GM19043 (cell line): ENCODE data around the gene MAP3K6.
"Not testable (repeated sequence)": the region's sequence is repeated elsewhere in the genome, so short reads cannot be mapped to it uniquely, and the experiment has no call there.

Source experiments
- ATAC-seq: cut with Tn5 transposase; IDR thresholded peaks from one replicate; pipeline ENCODE4 v1.9.1; 2021; ENCODE audit warnings: low read depth; ENCODE audit not compliant: unreplicated experiment

The MAP3K6 gene, protein sequence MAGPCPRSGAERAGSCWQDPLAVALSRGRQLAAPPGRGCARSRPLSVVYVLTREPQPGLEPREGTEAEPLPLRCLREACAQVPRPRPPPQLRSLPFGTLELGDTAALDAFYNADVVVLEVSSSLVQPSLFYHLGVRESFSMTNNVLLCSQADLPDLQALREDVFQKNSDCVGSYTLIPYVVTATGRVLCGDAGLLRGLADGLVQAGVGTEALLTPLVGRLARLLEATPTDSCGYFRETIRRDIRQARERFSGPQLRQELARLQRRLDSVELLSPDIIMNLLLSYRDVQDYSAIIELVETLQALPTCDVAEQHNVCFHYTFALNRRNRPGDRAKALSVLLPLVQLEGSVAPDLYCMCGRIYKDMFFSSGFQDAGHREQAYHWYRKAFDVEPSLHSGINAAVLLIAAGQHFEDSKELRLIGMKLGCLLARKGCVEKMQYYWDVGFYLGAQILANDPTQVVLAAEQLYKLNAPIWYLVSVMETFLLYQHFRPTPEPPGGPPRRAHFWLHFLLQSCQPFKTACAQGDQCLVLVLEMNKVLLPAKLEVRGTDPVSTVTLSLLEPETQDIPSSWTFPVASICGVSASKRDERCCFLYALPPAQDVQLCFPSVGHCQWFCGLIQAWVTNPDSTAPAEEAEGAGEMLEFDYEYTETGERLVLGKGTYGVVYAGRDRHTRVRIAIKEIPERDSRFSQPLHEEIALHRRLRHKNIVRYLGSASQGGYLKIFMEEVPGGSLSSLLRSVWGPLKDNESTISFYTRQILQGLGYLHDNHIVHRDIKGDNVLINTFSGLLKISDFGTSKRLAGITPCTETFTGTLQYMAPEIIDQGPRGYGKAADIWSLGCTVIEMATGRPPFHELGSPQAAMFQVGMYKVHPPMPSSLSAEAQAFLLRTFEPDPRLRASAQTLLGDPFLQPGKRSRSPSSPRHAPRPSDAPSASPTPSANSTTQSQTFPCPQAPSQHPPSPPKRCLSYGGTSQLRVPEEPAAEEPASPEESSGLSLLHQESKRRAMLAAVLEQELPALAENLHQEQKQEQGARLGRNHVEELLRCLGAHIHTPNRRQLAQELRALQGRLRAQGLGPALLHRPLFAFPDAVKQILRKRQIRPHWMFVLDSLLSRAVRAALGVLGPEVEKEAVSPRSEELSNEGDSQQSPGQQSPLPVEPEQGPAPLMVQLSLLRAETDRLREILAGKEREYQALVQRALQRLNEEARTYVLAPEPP (N-terminal part only)

DNA sequence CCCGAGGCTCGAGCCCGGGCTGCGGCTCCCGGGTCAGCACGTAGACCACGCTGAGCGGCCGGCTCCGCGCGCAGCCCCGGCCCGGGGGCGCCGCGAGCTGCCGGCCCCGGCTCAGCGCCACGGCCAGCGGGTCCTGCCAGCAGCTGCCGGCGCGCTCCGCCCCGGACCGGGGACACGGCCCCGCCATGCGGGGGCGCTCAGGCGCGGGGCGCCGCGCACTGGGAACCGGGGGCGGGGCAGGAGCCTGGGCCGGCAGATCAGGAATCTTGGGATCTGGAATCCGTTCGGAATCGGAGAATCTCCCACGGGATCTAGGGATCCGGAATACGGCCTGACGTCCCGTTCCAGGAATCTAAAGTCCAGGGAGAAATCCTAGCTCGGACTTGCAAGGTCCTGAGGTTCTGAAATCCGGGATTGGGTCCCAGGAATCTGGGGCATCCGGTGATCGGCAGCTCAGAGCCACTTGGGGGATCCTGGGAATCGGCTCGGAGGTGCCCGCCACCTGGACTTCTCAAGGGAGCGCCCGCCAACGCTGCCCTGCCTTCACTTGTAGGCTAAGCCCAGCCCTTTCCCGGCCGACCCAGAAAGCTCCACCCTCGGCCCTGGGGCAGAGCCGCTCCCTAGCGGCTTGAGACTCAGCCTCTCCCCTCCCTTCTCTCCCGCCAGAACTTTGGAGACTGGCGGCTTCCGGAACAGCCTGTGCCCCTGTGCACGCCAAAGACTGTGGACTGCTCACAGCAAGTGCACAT lies at the start of gene MAP3K6:
MAP3K6 (minus strand) TSS at position 551 of the 749 bp plus-strand sequence; CDS start at position 187, 364 bp downstream.
- ATAC-seq: no peak

DNA sequence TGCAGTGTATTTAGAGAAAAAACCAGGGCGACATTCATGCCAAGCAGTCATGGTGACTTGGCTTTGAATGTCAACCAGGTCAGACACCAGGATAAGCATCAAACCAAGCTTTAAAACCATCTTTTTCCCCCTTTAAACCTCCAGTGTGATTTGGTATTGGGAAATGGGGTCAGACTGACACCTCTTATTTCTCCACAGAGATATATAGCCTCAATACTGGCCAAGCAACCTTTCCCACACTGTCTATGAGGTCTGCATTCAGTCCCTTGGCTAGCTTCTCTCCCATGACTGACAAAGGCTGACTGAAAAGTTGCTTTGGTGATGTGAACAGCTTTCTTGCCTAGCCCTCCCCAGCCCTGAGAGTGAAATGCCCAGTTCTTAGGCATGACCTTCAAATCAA lies 47.3 kb upstream of the MAP3K6 start:
- ATAC-seq: no peak

DNA sequence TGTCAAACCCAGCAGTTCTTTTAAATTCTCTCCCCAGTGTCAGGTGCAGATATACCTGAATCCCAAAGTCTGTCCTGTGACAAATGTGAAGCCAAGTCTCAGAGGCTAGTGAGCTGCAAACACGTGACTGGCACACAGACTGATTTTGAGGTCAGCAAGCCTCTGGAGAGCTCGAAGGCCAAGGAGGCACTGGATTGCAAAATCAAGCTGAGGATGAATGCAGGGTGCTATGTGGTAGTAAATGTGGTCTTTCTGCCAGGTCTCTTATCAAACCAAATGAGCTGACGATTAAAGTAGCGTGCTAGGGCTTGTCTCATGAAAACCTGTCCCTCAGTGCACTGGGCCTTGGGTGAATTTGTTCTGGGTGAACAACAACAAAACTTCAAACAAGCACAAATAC lies 46.2 kb upstream of the MAP3K6 start:
- ATAC-seq: no peak

DNA sequence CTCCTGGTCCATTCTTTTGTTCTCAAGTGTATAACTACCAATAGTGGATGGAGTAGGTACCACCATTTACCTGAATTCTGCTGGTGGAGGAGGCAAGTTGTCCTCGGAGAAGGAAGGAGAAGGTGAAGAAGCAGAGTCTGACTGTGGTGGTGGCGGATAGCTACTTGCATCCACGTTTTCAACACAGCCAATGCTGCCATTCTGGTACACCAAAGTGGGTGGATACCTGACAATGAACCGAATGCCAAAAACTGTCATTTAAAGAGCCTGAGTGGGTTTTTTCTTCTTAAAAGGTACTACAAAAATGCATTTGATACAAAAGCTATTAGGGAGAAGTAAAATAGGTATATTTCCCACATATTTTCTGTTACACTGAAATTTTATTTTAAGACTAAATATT lies 45.7 kb upstream of the MAP3K6 start:
- ATAC-seq: no peak

DNA sequence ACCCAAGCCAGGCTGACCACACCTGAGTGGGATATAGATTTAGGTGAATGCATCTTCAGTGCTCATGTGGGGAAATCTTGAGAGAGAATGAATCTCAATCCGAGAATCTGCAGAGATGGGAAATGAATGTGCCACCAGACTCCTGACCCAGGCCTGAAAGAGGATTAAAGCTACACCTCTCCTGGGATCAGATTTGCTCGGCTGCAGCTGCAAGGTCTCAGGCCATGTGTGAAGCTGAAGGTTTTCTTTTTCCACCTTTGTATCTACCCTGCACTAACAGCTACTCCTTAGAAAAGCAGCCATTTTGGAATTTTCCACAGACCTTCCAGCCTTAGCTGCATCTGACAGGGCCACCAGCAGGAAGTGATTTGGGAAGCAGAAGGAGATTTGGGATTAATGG lies 43.9 kb upstream of the MAP3K6 start:
- ATAC-seq: no peak

DNA sequence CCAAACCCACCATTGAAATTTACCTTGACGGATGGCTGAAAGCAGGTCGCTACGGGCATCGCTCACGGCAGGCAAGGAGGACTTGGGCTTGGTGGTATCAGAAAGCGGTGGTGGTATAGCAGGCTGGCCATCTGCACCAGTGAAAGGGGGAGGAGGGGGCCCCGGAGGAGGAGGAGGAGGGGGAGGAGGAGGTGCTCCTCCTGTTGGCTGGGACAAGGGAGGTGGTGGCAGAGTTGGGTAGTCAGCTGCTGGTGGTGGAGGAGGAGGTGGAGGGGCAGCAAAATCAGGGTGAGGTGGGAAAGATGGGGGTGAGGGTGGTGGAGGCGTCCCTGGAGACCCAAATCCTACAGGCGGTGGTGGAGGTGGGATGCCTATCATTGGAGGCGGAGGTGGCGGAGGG lies 42.9 kb upstream of the MAP3K6 start:
- no peak for ATAC-seq

DNA sequence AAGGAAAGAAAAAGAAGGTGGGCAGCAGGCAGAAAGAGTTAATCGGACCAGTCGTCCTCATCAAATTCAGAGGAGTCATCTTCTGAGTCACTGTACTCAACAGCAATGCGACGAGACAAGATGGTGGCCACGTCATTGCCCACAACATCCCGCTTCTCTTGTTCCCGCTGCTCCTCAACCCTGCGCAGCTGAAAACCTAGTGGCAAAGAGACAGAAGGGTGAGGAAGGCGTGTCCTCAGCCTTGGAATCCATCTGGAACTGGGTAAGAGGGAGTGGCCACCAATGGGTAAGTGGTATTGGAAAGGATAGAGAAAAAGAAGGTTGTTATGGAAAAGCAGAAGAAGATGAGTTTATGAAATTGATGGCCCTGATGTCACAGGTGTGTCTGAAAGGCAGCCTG lies 41.4 kb upstream of the MAP3K6 start:
- no peak for ATAC-seq

DNA sequence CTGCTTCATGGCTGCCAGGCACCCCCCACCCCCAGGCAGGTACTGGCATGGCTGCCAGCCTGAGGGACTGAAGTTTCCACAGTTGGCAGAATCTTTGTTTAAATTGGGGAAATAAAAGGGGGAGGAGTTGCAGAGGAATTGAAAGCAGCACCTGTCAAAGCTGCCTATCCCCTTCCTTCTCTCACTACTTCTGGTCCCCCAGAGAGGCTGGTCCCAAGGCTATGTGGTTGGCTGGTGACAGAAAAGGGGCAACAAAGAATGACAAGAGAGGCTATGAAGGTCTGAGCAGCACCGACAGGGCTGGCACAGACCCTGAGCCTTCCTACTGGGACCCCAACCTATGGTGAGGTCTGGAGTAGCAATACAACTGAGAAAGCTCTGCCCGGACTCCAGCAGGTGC lies 40.0 kb upstream of the MAP3K6 start:
- not testable (repeated sequence) for ATAC-seq

DNA sequence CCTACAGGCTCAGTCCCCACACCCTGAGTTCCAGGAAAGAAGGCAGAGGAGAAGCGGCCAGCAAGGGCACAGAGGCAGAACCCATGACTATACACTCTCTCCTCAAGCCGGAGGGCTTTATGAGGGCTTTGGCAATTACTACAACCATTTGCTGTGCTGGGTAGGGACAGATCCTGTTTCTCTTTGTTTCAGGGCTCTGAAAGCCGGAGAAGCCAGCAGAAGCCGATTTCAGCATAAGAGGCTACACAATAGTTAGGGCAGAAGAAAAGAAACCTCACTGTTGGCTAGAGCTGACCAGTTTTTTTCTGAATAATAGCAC lies 39.6 kb upstream of the MAP3K6 start:
- no peak for ATAC-seq

DNA sequence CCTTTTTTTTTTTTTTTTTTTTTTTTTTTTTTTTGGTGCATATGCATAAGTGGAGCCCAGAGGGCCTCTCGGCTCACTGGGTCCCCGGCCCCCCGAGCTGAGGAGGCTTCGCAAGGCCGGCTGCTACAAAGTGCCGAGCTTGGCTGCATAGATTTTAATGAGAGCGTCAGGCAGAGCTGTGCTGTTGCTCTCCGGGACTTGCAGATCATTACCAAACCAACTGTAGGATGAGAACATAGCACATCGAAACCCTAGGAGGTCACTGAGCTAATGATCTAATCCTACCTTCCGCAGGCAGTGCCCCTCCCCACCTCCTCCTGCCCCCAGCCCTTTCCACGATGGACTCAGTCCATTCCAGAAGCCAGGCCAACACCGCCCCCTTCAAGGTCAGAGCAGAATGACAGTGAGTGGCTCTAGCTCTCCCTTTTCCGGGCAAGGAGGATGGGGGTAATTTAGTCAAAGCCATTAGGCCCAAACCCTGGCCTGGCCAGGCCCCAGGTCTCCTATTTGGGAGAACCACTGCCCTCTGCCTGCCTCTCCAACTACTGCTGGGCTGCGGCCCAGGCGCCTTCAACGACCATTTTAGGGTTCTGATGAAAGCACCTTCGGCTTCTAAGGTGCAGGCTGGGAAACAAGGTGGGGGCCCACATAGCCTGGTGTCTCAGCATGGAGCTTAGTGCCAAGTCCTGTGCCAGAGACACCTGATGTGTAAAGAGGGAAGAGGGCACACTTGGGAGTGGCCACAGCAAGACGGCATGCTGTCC lies 39.0 kb upstream of the MAP3K6 start:
- ATAC-seq: not testable (repeated sequence)

DNA sequence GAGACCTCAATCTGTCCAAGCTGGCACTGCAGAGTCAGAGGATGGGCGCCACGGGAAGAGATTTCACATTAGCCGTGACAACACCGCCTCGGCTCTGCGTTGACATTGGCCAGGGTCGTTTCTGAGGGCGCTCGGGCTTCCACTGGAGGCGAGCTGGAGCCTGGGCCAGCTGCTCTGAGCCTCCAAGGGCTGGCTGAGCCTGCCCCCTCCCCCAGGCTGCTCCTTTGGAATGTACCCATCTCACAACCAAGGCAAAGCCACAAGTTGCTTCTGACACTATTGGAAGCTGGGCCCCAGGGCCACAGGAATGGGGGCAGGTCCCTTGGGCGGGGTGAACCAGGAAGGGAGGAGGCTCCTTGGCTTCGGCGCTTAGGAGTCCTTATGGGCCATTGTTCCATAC lies 38.3 kb upstream of the MAP3K6 start:
- ATAC-seq: no peak

DNA sequence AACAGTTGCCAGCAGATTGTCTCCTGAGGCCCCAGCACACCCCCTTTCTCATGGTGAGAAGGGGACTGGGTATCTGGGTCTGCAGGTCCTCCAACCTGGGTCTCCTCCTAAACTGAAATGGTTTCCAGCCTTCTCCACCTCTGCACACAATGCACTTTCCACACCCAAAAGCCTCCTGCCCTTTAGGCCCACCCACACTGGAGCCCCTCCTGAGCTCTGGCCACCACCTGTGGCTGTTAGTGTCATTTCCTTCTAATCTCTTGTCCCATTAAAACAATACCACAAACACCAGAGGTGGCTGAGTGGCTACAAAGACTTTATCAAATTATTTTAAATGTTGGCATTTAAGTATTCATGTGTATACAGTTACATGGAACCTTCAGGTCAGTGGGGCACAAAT lies 37.2 kb upstream of the MAP3K6 start:
- ATAC-seq: no peak

DNA sequence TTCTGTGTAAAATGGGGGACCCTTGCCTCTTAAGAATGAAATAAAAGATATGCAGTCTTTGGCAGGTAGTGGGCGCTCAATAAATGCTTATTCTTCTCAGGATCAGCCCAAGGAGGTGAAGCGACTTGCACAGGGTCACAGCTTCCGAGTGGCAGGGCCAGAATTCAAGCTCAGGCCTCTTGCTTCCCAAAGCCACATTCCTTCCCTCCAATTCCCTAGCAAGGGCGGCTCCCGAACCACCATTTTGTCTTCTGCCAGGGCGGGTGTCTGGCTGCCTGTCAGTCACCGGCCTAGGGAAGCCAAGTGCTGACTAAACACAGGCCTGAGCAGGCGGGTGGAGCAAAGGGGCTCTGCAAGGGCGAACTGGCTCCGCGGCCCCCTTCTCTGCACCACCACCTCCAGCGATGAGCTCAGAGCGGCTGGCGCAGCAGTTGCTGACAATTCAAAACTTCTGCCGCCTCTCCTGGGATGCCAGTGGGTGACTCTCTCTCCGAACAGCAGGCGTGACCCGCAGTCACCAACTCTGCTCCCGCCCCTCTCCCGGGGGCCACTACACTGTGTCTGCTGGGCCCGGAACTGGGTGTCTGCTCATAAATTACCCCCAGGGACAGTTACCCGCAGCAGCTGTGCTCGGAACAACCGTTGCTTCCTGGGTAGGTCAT lies 36.4 kb upstream of the MAP3K6 start:
- no peak for ATAC-seq

DNA sequence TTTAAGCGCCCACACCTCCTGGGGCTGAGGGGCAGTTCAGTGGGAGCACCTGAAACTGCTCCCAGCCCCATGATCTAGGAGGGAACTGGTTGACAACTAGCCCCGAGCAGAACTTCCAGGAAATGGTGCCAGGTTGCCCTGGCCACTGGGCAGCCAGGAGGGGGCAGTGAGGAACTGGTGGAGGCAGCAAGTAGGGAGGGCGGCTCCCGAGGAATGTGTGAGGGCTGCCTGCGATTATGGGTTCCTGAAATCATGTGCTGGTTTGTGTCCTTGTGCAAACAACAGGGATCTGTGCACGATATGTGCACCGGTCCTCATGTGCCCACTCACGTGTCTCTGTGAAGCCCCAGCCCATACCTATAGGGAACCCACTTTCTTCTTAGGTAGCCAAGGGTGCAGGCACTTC lies 35.6 kb upstream of the MAP3K6 start:
- no peak for ATAC-seq

DNA sequence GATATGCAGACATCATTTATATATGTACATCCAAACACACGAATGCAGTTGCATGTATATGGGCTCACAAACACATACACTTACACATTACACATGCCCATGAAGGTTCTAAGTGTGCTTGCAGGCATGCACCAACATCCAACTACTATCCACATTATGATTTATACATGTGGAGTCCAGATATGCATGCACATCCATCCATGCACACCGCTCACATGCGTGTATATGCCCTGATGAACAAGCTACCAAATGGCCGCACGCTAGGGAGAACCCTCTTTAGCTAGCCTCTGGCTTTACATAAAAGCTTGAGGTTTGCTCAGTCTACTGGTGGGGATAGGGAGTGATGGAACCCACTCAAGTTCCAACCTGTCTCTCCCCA lies 34.2 kb upstream of the MAP3K6 start:
- no peak for ATAC-seq

DNA sequence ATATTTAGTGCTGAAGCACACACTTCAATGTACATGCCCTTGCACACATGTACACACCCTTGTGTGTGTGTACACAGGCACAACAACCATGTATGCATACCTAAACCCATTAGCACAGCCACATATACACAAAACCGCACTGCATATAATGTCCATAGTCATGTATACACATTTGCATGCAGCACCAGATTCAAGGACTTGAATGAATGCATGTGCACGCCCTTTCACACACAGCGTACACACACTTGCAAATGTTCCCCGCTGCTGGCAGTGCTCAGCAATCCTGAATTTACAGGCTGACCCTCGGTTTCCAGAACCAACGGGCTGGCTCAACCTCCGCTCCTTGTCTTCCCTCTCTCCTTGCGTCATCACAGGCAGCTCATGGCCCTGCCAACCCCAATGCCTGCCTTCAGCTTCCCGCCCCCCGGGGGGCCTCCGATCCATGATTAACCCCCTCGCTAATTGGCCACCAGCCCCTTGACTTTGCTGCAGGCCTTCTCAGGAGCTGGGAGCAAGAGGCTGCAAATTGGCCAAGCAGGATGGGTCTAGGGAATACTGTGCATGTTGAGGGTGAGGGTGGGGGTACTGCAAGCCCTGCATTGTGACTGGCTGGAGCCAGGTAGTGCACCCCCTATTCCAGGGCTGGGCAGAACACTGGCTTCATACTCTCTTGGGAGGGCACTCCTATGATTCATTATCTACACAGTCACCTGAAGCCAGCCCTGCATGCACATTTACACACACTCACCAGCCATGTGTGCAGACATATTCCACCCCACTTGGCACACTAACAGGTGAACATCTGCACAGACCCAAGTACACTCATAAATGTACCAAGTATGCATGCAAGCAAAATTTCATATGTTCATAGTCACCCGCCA lies 33.6 kb upstream of the MAP3K6 start:
- ATAC-seq: no peak

DNA sequence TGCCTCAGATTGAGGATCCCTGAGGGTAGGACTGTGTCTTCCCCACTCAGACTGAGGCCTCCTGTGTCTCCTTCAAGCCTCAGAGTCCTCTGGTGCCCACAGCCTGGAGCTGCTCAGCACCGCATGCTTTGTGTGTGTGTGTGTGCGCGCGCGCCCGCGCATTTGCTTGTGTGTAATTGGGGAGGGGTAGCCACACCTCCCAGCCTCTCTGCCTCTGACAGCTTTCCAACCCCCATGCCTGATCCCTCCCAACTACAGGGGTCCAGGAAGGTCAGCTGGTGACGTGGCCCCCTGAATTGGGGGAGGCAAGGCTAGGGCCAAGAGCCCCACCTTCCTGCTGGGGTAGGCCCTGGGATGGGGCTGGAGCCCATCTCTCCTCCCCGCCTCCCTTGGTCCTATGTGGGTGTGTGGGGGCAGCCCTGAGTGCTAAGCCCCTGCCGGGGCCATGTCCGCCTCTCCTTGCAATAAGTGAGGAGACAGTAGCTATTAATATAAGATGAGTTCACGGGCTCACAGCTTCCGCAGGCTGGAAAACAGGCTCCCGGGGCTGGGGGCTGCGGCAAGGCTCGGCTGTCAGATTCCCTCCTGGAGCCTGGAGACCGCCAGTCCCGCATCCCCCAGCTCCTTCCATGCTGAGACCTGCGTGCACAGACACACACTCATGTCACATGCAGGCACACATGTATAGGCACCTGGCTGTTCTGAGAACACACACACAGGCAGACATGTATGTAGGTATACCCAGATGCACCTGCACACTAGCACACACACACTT lies 32.7 kb upstream of the MAP3K6 start:
- ATAC-seq: no peak
